Myocyte (in vitro differentiated cells): ENCODE measurements around the gene DDRGK1. TPM values are rescaled to one million over a fixed set of nuclear protein-coding genes. Genes with fewer than 3 reads are reported as not detected.
A peak's percentile ranks its signal among the peaks of the same experiment; 100 is the strongest.

Experiments
- DNase-seq: peaks from one replicate; pipeline ENCODE4 v3.0.0-alpha.2; 2012; ENCODE audit warnings: low read depth
- polyA plus RNA-seq: library from polyadenylated mRNA; unstranded; fragments of >200 nt; gene quantifications from one replicate; pipeline ENCODE4 v1.2.1, GENCODE V29; 2012; ENCODE audit warnings: missing spikeins
- total RNA-seq: library from RNA; depleted of rRNA; stranded (reverse); fragments of >200 nt; gene quantifications from 2 replicates; pipeline ENCODE4 v1.2.3, GENCODE V29; 2014

Gene DDRGK1
- total RNA-seq = 55.0 and 58.7 TPM in 2 replicates
- polyA plus RNA-seq = 49.4 TPM

- DNase-seq = peak; percentile 90
Measured at GRCh38 chr20:3204124-3204794, at the start of gene DDRGK1. DDRGK1 (minus strand) TSS chr20:3204682; CDS start chr20:3204627, 55 bp downstream.

GRCh38 chr20:3251806-3252205, 47.3 kb upstream of the DDRGK1 start:
- no peak for DNase-seq

GRCh38 chr20:3250091-3250504, 45.6 kb upstream of the DDRGK1 start:
- peak; percentile 19 for DNase-seq

GRCh38 chr20:3248993-3249347, 44.5 kb upstream of the DDRGK1 start:
- DNase-seq = no peak

GRCh38 chr20:3248167-3248992, 43.9 kb upstream of the DDRGK1 start:
- no peak for DNase-seq

- DNase-seq = no peak
Measured at GRCh38 chr20:3247638-3248037, 43.2 kb upstream of the DDRGK1 start.

GRCh38 chr20:3246682-3247081, 42.2 kb upstream of the DDRGK1 start:
- no peak for DNase-seq

GRCh38 chr20:3245711-3246110, 41.2 kb upstream of the DDRGK1 start:
- no peak for DNase-seq

GRCh38 chr20:3245156-3245555, 40.7 kb upstream of the DDRGK1 start:
- no peak for DNase-seq

- no peak for DNase-seq
Measured at GRCh38 chr20:3244613-3245012, 40.1 kb upstream of the DDRGK1 start.

- DNase-seq = no peak
Measured at GRCh38 chr20:3243718-3244358, 39.4 kb upstream of the DDRGK1 start.

- DNase-seq = no peak
Measured at GRCh38 chr20:3242172-3242692, 37.8 kb upstream of the DDRGK1 start.

- DNase-seq = no peak
Measured at GRCh38 chr20:3240776-3241363, 36.4 kb upstream of the DDRGK1 start.

- DNase-seq = peak; percentile 22
Measured at GRCh38 chr20:3239867-3240775, 35.6 kb upstream of the DDRGK1 start.

GRCh38 chr20:3239026-3239866, 34.8 kb upstream of the DDRGK1 start, which contains the start of gene SLC4A11:
SLC4A11 (minus strand) TSS chr20:3239190; CDS start chr20:3239137, 53 bp downstream.
- peak; percentile 78 for DNase-seq

- peak; percentile 75 for DNase-seq
Measured at GRCh38 chr20:3238616-3239025, 34.1 kb upstream of the DDRGK1 start.

GRCh38 chr20:3237958-3238615, 33.6 kb upstream of the DDRGK1 start:
- no peak for DNase-seq

- peak; percentile 34 for DNase-seq
Measured at GRCh38 chr20:3237011-3237957, 32.8 kb upstream of the DDRGK1 start.
